ENCODE results near the gene PAGR1. TPM values are rescaled to one million over a fixed set of nuclear protein-coding genes. Genes with fewer than 3 reads are reported as not detected.

PAGR1 gene
- total and polyA plus RNA-seq, 9 of the 15 experiments (the other 6 are each of a cell fraction or from before 2014, with no cell fraction given): 1.4 to 58.2 (median 16.8) TPM

- Histone ChIP-seq H3K27me3 (ENCODE audit: control insufficient read depth in 2 of 2, insufficient read depth in 2 of 2, low read length in 2 of 2) (no peaks in the 10 kb centered on the region), H3K27ac (ENCODE audit: extremely low read depth, low read depth, low read length) (peak overlapping the region; percentile 88; the same call in 1 of the 3 replicates), H3K79me2 (ENCODE audit: control insufficient read depth, insufficient read depth, low read length) (peaks cover 40% of the 10 kb centered on the region), H3K4me2 (ENCODE audit: insufficient read depth, low read length) (peak overlapping the region; percentile 91), H3K9me1 (ENCODE audit: control insufficient read depth, insufficient read depth, low read length) (no peaks in the 10 kb centered on the region), H3K36me3 (ENCODE audit: control insufficient read depth, insufficient read depth, low read length) (peaks cover 36% of the 10 kb centered on the region), H3K4me3 (peak overlapping the region; percentile 60), H2AFZ (ENCODE audit: low read depth, low read length) (no peak overlapping the region), H4K20me1 (replicated peaks; ENCODE audit: control insufficient read depth, insufficient read depth, low read length) (peaks cover 23% of the 10 kb centered on the region; the same call in 1 of the 2 replicates), H3K4me1 (replicated peaks in 1 of 2; ENCODE audit: control insufficient read depth in 2 of 2, insufficient read depth in 2 of 2, low read length in 2 of 2) (peaks cover 43 to 80% of the 10 kb centered on the region in 2 experiments), H3K9ac (ENCODE audit: insufficient read depth in 1 of 2, low read depth in 2 of 2, low read length in 2 of 2) (peak overlapping the region in 1 of 2 experiments; percentile 100; a peak in 1 of 4 replicates), H3K9me3 (replicated peaks; ENCODE audit: control insufficient read depth, insufficient read depth, low read depth, low read length) (no peaks in the 10 kb centered on the region)
- no peak for ATAC-seq
- 16% methylated on average over 6 of the region's 9 CpGs for WGBS (ENCODE audit: insufficient coverage, low coverage, missing lambda C conversion rate)
- ChIA-PET CTCF (ENCODE audit: low intra/inter-chr PET ratio) (no interaction called here), POLR2A (interaction anchor here (0.8 to 1.3 kb wide), 3 partner anchors 7 to 110 kb away, joined by 3 to 4 read pairs (median 3); no protein-coding TSS in a partner anchor)
- in situ Hi-C loops (cut with MboI) (no loop called here), intact Hi-C loops (cut with micrococcal nuclease) (loop anchor here (10.0 kb wide), 1 partner anchor 214 kb away; the partner anchor contains the start of gene C16orf92)
- FAIRE-seq: peak; percentile 76
- DNase-seq (ENCODE audit: extremely low read depth in 1 of 4, low spot score in 3 of 4): no peak
- BruUV-seq (replicated peaks): TSS peak; percentile 78
- no peak for TF ChIP-seq JUNB (CRISPR knock-in tag; conservative IDR thresholded peaks at IDR 0.05)
- 0 out of 4 replicates have a peak, but pooled peaks of 1 of the 2 experiments have one; percentile 49 for TF ChIP-seq MLLT1 (IDR thresholded peaks at IDR 0.05)
- TF ChIP-seq BRCA1 (IDR thresholded peaks at IDR 0.05): no peak
- no peak for TF ChIP-seq BRCA1 (CRISPR knock-in tag; IDR thresholded peaks at IDR 0.05)
Observed at GRCh38 chr16:29810699-29811169, 5.2 kb upstream of the PAGR1 start.

Data from K562 (cell line).